ENCODE measurements around the gene CYS1.

DNA sequence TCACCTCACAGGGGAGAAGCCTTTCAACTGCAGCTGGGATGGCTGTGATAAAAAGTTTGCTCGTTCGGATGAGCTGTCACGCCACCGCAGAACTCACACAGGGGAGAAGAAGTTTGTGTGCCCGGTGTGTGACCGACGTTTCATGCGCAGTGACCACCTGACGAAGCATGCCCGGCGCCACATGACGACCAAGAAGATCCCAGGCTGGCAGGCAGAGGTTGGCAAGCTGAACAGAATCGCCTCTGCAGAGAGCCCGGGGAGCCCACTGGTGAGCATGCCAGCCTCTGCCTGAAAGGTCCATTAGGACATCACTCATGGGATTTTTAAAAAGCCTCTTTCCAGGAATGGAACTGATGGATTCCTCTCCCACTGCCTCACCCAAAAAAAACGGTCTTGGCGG lies 28.0 kb downstream of the CYS1 start:
- TF ChIP-seq, protein P1, sequence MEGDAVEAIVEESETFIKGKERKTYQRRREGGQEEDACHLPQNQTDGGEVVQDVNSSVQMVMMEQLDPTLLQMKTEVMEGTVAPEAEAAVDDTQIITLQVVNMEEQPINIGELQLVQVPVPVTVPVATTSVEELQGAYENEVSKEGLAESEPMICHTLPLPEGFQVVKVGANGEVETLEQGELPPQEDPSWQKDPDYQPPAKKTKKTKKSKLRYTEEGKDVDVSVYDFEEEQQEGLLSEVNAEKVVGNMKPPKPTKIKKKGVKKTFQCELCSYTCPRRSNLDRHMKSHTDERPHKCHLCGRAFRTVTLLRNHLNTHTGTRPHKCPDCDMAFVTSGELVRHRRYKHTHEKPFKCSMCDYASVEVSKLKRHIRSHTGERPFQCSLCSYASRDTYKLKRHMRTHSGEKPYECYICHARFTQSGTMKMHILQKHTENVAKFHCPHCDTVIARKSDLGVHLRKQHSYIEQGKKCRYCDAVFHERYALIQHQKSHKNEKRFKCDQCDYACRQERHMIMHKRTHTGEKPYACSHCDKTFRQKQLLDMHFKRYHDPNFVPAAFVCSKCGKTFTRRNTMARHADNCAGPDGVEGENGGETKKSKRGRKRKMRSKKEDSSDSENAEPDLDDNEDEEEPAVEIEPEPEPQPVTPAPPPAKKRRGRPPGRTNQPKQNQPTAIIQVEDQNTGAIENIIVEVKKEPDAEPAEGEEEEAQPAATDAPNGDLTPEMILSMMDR (conservative IDR thresholded peaks at IDR 0.05 in 1 of 2, IDR thresholded peaks at IDR 0.05 in 1 of 2; ENCODE audit: extremely low read depth in 1 of 2, insufficient read depth in 1 of 2, low read depth in 1 of 2, low read length in 2 of 2) = no peak
- no peak for TF ChIP-seq EZH2 (IDR thresholded peaks at IDR 0.05; ENCODE audit: borderline replicate concordance, low read length)
